ENCODE measurements around the gene SMAP1.

Gene SMAP1

GRCh38 chr6:70839286-70840266 lies 171.9 kb downstream of the SMAP1 start:
- H3K27ac ChIP-seq = no peak overlapping the region
- no peak for TF ChIP-seq CTCF (IDR thresholded peaks at IDR 0.05; ENCODE audit: low read depth, low read length)
- DNase-seq = no peak

DNA sequence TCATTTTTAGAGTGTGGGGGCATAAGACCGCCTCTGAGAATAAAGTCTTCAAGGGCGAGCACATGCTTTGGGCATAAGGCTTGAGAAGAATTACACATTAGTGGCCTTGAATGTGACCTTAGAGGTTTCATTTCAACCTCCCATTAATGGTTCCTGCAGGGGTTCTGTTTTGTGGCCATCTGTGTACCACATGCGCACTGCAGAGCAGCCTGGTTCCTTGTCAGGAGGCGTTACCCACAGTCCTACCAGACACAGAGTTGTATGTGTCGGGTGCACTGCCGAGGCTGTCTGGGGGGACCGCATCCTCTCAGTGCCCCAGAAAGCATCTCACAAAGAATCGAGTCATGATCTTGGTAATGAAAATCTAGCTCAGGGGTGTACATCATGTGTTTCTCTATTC lies 173.4 kb downstream of the SMAP1 start:
- Histone ChIP-seq H3K27ac (no peak overlapping the region), H3K36me3 (no peaks in the 10 kb centered on the region), H3K4me3 (ENCODE audit: low read depth, low read length) (no peak overlapping the region), H3K9me3 (ENCODE audit: severe bottlenecking) (no peaks in the 10 kb centered on the region), H3K27me3 (ENCODE audit: insufficient read depth, low read depth, severe bottlenecking) (no peaks in the 10 kb centered on the region)
- TF ChIP-seq CTCF (IDR thresholded peaks at IDR 0.05; ENCODE audit: low read depth, low read length) = no peak
- DNase-seq = no peak

More at GRCh38 chr6:70839286-70840266, 171.9 kb downstream of the SMAP1 start:
- Histone ChIP-seq H3K9me3 (ENCODE audit: severe bottlenecking) (no peaks in the 10 kb centered on the region), H3K27me3 (ENCODE audit: insufficient read depth, low read depth, severe bottlenecking) (no peaks in the 10 kb centered on the region), H3K4me3 (ENCODE audit: low read depth, low read length) (no peak overlapping the region), H3K36me3 (no peaks in the 10 kb centered on the region)

GRCh38 chr6:70842541-70842940 lies 174.9 kb downstream of the SMAP1 start:
- Histone ChIP-seq H3K27me3 (ENCODE audit: insufficient read depth, low read depth, severe bottlenecking) (no peaks in the 10 kb centered on the region), H3K36me3 (no peaks in the 10 kb centered on the region), H3K27ac (no peak overlapping the region), H3K4me3 (ENCODE audit: low read depth, low read length) (no peak overlapping the region), H3K9me3 (ENCODE audit: severe bottlenecking) (no peaks in the 10 kb centered on the region)
- no peak for DNase-seq
- TF ChIP-seq CTCF (IDR thresholded peaks at IDR 0.05; ENCODE audit: low read depth, low read length) = no peak

- peak overlapping the region; percentile 77 for H3K27ac ChIP-seq
- 0 out of 2 replicates have a peak, but pooled peaks cover under 1% of the 10 kb centered on the region for H3K36me3 ChIP-seq
- no peaks in the 10 kb centered on the region for H3K27me3 ChIP-seq (ENCODE audit: insufficient read depth, low read depth, severe bottlenecking)
- TF ChIP-seq CTCF (IDR thresholded peaks at IDR 0.05; ENCODE audit: low read depth, low read length) = no peak
- H3K4me3 ChIP-seq (ENCODE audit: low read depth, low read length) = no peak overlapping the region
- H3K9me3 ChIP-seq (ENCODE audit: severe bottlenecking) = no peaks in the 10 kb centered on the region
- no peak for DNase-seq
Observed at GRCh38 chr6:70843328-70843918, 175.7 kb downstream of the SMAP1 start.

- peak overlapping the region; percentile 77 for H3K27ac ChIP-seq
- no peaks in the 10 kb centered on the region for H3K27me3 ChIP-seq (ENCODE audit: insufficient read depth, low read depth, severe bottlenecking)
- H3K9me3 ChIP-seq (ENCODE audit: severe bottlenecking) = peaks cover 3% of the 10 kb centered on the region
- TF ChIP-seq CTCF (IDR thresholded peaks at IDR 0.05; ENCODE audit: low read depth, low read length) = no peak
- no peak overlapping the region for H3K4me3 ChIP-seq (ENCODE audit: low read depth, low read length)
- H3K36me3 ChIP-seq = 0 out of 2 replicates have a peak, but pooled peaks cover 2% of the 10 kb centered on the region
- peak; percentile 26 for DNase-seq
Observed at GRCh38 chr6:70844301-70844700, 176.6 kb downstream of the SMAP1 start.

Measured in WERI-Rb-1 (cell line).